ENCODE results near the gene CYP2F1.
"Not testable (repeated sequence)": the region's sequence is repeated elsewhere in the genome, so short reads cannot be mapped to it uniquely, and the experiment has no call there.

The CYP2F1 gene

GRCh38 chr19:41126765-41127203 is 12.6 kb downstream of the CYP2F1 start:
- DNase-seq (ENCODE audit: low read depth in 2 of 3, low spot score in 2 of 3): not testable (repeated sequence)

- DNase-seq (ENCODE audit: low read depth in 2 of 3, low spot score in 2 of 3): not testable (repeated sequence)
Observed at GRCh38 chr19:41127362-41127761, 13.1 kb downstream of the CYP2F1 start.

- peak; percentile 35 to 58 (median 42) for DNase-seq (ENCODE audit: low read depth in 2 of 3, low spot score in 2 of 3)
Observed at GRCh38 chr19:41127801-41128300, 13.6 kb downstream of the CYP2F1 start.

- DNase-seq (ENCODE audit: low read depth in 2 of 3, low spot score in 2 of 3): no peak
Observed at GRCh38 chr19:41128692-41129091, 14.5 kb downstream of the CYP2F1 start.

- no peak for DNase-seq (ENCODE audit: low read depth in 2 of 3, low spot score in 2 of 3)
Observed at GRCh38 chr19:41131186-41131585, 17.0 kb downstream of the CYP2F1 start.

GRCh38 chr19:41133260-41133659 is 19.0 kb downstream of the CYP2F1 start:
- no peak for DNase-seq (ENCODE audit: low read depth in 2 of 3, low spot score in 2 of 3)

GRCh38 chr19:41134616-41135015 is 20.4 kb downstream of the CYP2F1 start:
- no peak for DNase-seq (ENCODE audit: low read depth in 2 of 3, low spot score in 2 of 3)

GRCh38 chr19:41135390-41136384 is 21.5 kb downstream of the CYP2F1 start:
- peak in 1 of 3 experiments; percentile 21 for DNase-seq (ENCODE audit: low read depth in 2 of 3, low spot score in 2 of 3)

GRCh38 chr19:41136636-41137455 is 22.6 kb downstream of the CYP2F1 start:
- no peak for DNase-seq (ENCODE audit: low read depth in 2 of 3, low spot score in 2 of 3)

GRCh38 chr19:41144403-41144802 is 30.2 kb downstream of the CYP2F1 start:
- peak; percentile 42 to 74 (median 69) for DNase-seq (ENCODE audit: low read depth in 2 of 3, low spot score in 2 of 3)

GRCh38 chr19:41149831-41150230 is 35.6 kb downstream of the CYP2F1 start:
- DNase-seq (ENCODE audit: low read depth in 2 of 3, low spot score in 2 of 3): no peak

GRCh38 chr19:41150986-41151385 is 36.8 kb downstream of the CYP2F1 start:
- DNase-seq (ENCODE audit: low read depth in 2 of 3, low spot score in 2 of 3): not testable (repeated sequence)

- DNase-seq (ENCODE audit: low read depth in 2 of 3, low spot score in 2 of 3): no peak
Observed at GRCh38 chr19:41154060-41154459, 39.8 kb downstream of the CYP2F1 start.

GRCh38 chr19:41156207-41156606 is 42.0 kb downstream of the CYP2F1 start:
- DNase-seq (ENCODE audit: low read depth in 2 of 3, low spot score in 2 of 3): no peak

- no peak for DNase-seq (ENCODE audit: low read depth in 2 of 3, low spot score in 2 of 3)
Observed at GRCh38 chr19:41159881-41160280, 45.6 kb downstream of the CYP2F1 start.

- DNase-seq (ENCODE audit: low read depth in 2 of 3, low spot score in 2 of 3): no peak
Observed at GRCh38 chr19:41161903-41162302, 47.7 kb downstream of the CYP2F1 start.

- DNase-seq (ENCODE audit: low read depth in 2 of 3, low spot score in 2 of 3): no peak
Observed at GRCh38 chr19:41166944-41167804, 52.9 kb downstream of the CYP2F1 start.

GRCh38 chr19:41172297-41173164 is 58.3 kb downstream of the CYP2F1 start:
- DNase-seq (ENCODE audit: low read depth in 2 of 3, low spot score in 2 of 3): no peak

- no peak for DNase-seq (ENCODE audit: low read depth in 2 of 3, low spot score in 2 of 3)
Observed at GRCh38 chr19:41174297-41174928, 60.2 kb downstream of the CYP2F1 start.
